ENCODE data around the gene AGFG2. TPM values are rescaled to one million over a fixed set of nuclear protein-coding genes. Genes with fewer than 3 reads are reported as not detected.

AGFG2 gene
- total RNA-seq, 1 donor from 2014 or later = 1.2 TPM

GRCh38 chr7:100585511-100586265 is 46.7 kb downstream of the AGFG2 start, which contains the start of gene LRCH4:
TSS of gene LRCH4 (minus strand) at chr7:100586129. CDS start at chr7:100586100, 29 bp downstream.
- H3K4me2 ChIP-seq = peak within 1 kb of the TSS; percentile 90
- no peaks in the 10 kb centered on the region for H3K9me3 ChIP-seq (ENCODE audit: low read depth)
- no peaks in the 10 kb centered on the region for H3K27me3 ChIP-seq
- Mint-ChIP-seq H3K4me1 (peaks cover 44% of the 10 kb centered on the region), H3K27ac (peak within 1 kb of the TSS; percentile 96), H3K27me3 (ENCODE audit: insufficient read depth, low read depth) (peaks cover 12% of the 10 kb centered on the region), H3K4me3 (peak within 1 kb of the TSS; percentile 98), H3K9me3 (no peaks in the 10 kb centered on the region), H3K36me3 (no peaks in the 10 kb centered on the region)
- H3K4me3 ChIP-seq = peak within 1 kb of the TSS; percentile 75
- H4K20me1 ChIP-seq (ENCODE audit: low read depth) = peaks cover 34% of the 10 kb centered on the region
- peak within 1 kb of the TSS; percentile 53 for H3K9ac ChIP-seq
- H2AFZ ChIP-seq (replicated peaks) = no peak within 1 kb of the TSS
- TF ChIP-seq CTCF (IDR thresholded peaks at IDR 0.05) (no peak), EZH2 (IDR thresholded peaks at IDR 0.05) (no peak)
- H3F3A ChIP-seq (ENCODE audit: low read depth) = peaks cover 38% of the 10 kb centered on the region
- H3K4me1 ChIP-seq = peaks cover 36% of the 10 kb centered on the region
- peaks cover 16% of the 10 kb centered on the region for H3K79me2 ChIP-seq (ENCODE audit: low read depth)
- peak; percentile 77 for DNase-seq (ENCODE audit: low spot score)
- peak within 1 kb of the TSS; percentile 90 for H3K27ac ChIP-seq
- no peaks in the 10 kb centered on the region for H3K36me3 ChIP-seq

- H3K27ac ChIP-seq = peak within 1 kb of the TSS; percentile 90
- no peaks in the 10 kb centered on the region for H3K27me3 ChIP-seq
- Mint-ChIP-seq H3K4me1 (peaks cover 46% of the 10 kb centered on the region), H3K9me3 (no peaks in the 10 kb centered on the region), H3K36me3 (no peaks in the 10 kb centered on the region), H3K4me3 (peak within 1 kb of the TSS; percentile 98), H3K27me3 (ENCODE audit: insufficient read depth, low read depth) (peaks cover 13% of the 10 kb centered on the region), H3K27ac (peak within 1 kb of the TSS; percentile 96)
- H3K4me1 ChIP-seq = peaks cover 36% of the 10 kb centered on the region
- peak; percentile 100 for DNase-seq (ENCODE audit: low spot score)
- peak within 1 kb of the TSS; percentile 53 for H3K9ac ChIP-seq
- H3K9me3 ChIP-seq (ENCODE audit: low read depth) = no peaks in the 10 kb centered on the region
- H3K4me2 ChIP-seq = peak within 1 kb of the TSS; percentile 90
- H3K4me3 ChIP-seq = peak within 1 kb of the TSS; percentile 75
- H4K20me1 ChIP-seq (ENCODE audit: low read depth) = peaks cover 34% of the 10 kb centered on the region
- peaks cover 38% of the 10 kb centered on the region for H3F3A ChIP-seq (ENCODE audit: low read depth)
- H2AFZ ChIP-seq (replicated peaks) = no peak within 1 kb of the TSS
- TF ChIP-seq EZH2 (IDR thresholded peaks at IDR 0.05) = no peak
- no peak for TF ChIP-seq CTCF (IDR thresholded peaks at IDR 0.05)
- no peak for TF ChIP-seq EZH2phosphoT487 (IDR thresholded peaks at IDR 0.05)
- peaks cover 16% of the 10 kb centered on the region for H3K79me2 ChIP-seq (ENCODE audit: low read depth)
- no peaks in the 10 kb centered on the region for H3K36me3 ChIP-seq
These were observed 47.4 kb downstream of the AGFG2 start, which contains the start of gene FBXO24 for GRCh38 chr7:100586266-100587025. TSS of gene FBXO24 (plus strand) at chr7:100586328. CDS start at chr7:100586626, 298 bp downstream.

GRCh38 chr7:100588438-100588837 is 49.4 kb downstream of the AGFG2 start:
- Mint-ChIP-seq H3K4me3 (peak overlapping the region; percentile 98), H3K9me3 (no peaks in the 10 kb centered on the region), H3K4me1 (peaks cover 47% of the 10 kb centered on the region), H3K27me3 (ENCODE audit: insufficient read depth, low read depth) (peaks cover 10% of the 10 kb centered on the region), H3K27ac (peak overlapping the region; percentile 62), H3K36me3 (no peaks in the 10 kb centered on the region)
- peaks cover 38% of the 10 kb centered on the region for H3F3A ChIP-seq (ENCODE audit: low read depth)
- H3K36me3 ChIP-seq = no peaks in the 10 kb centered on the region
- no peak overlapping the region for H2AFZ ChIP-seq (replicated peaks)
- TF ChIP-seq EZH2 (IDR thresholded peaks at IDR 0.05) (no peak), EZH2phosphoT487 (IDR thresholded peaks at IDR 0.05) (no peak), CTCF (IDR thresholded peaks at IDR 0.05) (peak; percentile 12)
- no peak overlapping the region for H3K27ac ChIP-seq
- peak overlapping the region; percentile 85 for H3K4me2 ChIP-seq
- peaks cover 34% of the 10 kb centered on the region for H3K4me1 ChIP-seq
- H3K27me3 ChIP-seq = no peaks in the 10 kb centered on the region
- no peak overlapping the region for H3K4me3 ChIP-seq
- H4K20me1 ChIP-seq (ENCODE audit: low read depth) = peaks cover 23% of the 10 kb centered on the region
- DNase-seq (ENCODE audit: low spot score) = peak; percentile 41
- H3K9ac ChIP-seq = no peak overlapping the region
- H3K79me2 ChIP-seq (ENCODE audit: low read depth) = peaks cover 16% of the 10 kb centered on the region
- H3K9me3 ChIP-seq (ENCODE audit: low read depth) = no peaks in the 10 kb centered on the region

All from neural progenitor cell (in vitro differentiated cells).